Neural cell (in vitro differentiated cells): ENCODE measurements around the gene CYSRT1. TPM values are rescaled to one million over a fixed set of nuclear protein-coding genes. Genes with fewer than 3 reads are reported as not detected.
"Not testable (repeated sequence)": the region's sequence is repeated elsewhere in the genome, so short reads cannot be mapped to it uniquely, and the experiment has no call there.

Experiments
- H2AFZ ChIP-seq: fragments of 200-600, 300-800 bp; sonication (generic), shearing (Covaris generic); 2 replicates; pipeline ENCODE4 v1.6.0; 2014; ENCODE audit warnings: low read depth, mild to moderate bottlenecking, antibody characterized with exemption, low read length, moderate library complexity
- H3F3A ChIP-seq: fragments of 200-600 bp; shearing (Covaris generic); 2 replicates; pipeline ENCODE4 v1.6.1; 2016; ENCODE audit warnings: mild to moderate bottlenecking, moderate library complexity, mixed read lengths, antibody characterized with exemption, low read length; ENCODE audit not compliant: insufficient read depth, poor library complexity, severe bottlenecking
- H3K27ac ChIP-seq: fragments of 200-600, 300-800 bp; sonication (generic), shearing (Covaris generic); 2 replicates; pipeline ENCODE4 v1.5.1; 2014; ENCODE audit warnings: mild to moderate bottlenecking, low read length, moderate library complexity
- H3K27me3 ChIP-seq: fragments of 300-800, 200-600 bp; sonication (generic), shearing (Covaris generic); 2 replicates; pipeline ENCODE4 v1.6.0; 2014; ENCODE audit warnings: mild to moderate bottlenecking, low read depth, low read length, moderate library complexity; ENCODE audit not compliant: insufficient read depth
- H3K36me3 ChIP-seq: fragments of 300-800, 200-600 bp; sonication (generic), shearing (Covaris generic); 2 replicates; pipeline ENCODE4 v1.5.1; 2014; ENCODE audit warnings: mild to moderate bottlenecking, antibody characterized with exemption, low read length, moderate library complexity; ENCODE audit not compliant: insufficient read depth
- H3K4me2 ChIP-seq: fragments of 300-800, 200-600 bp; sonication (generic), shearing (Covaris generic); 2 replicates; pipeline ENCODE4 v1.6.0; 2014; ENCODE audit warnings: mild to moderate bottlenecking, low read length
- H3K4me3 ChIP-seq: fragments of 300-800, 200-600 bp; sonication (generic), shearing (Covaris generic); 2 replicates; pipeline ENCODE4 v1.5.1; 2014; ENCODE audit warnings: mild to moderate bottlenecking, low read length, moderate library complexity
- H3K79me2 ChIP-seq: fragments of 200-600 bp; shearing (Covaris generic); replicated peaks from 2 replicates; pipeline ENCODE4 v1.6.0; 2014; ENCODE audit warnings: mild to moderate bottlenecking, low read length, moderate library complexity; ENCODE audit not compliant: insufficient read depth
- H3K9ac ChIP-seq: fragments of 300-800, 200-600 bp; sonication (generic), shearing (Covaris generic); 2 replicates; pipeline ENCODE4 v1.6.1; 2016; ENCODE audit warnings: mild to moderate bottlenecking, low read length, mixed read lengths
- H3K9me2 ChIP-seq: fragments of 200-600 bp; shearing (Covaris generic); 2 replicates; pipeline ENCODE4 v1.6.1; 2016; ENCODE audit warnings: mild to moderate bottlenecking, low read length, mixed read lengths; ENCODE audit not compliant: insufficient read depth
- H3K9me3 ChIP-seq: fragments of 200-600, 300-800 bp; sonication (generic), shearing (Covaris generic); 2 replicates; pipeline ENCODE4 v1.6.1; 2016; ENCODE audit warnings: mild to moderate bottlenecking, mixed run types, low read length, moderate library complexity, mixed read lengths
- H4K20me1 ChIP-seq: fragments of 200-600 bp; shearing (Covaris generic); 2 replicates; pipeline ENCODE4 v1.6.1; 2016; ENCODE audit warnings: mild to moderate bottlenecking, mixed run types; ENCODE audit not compliant: insufficient read depth
- EP300 ChIP-seq: fragments of 450-650 bp; conservative IDR thresholded peaks from 2 replicates; pipeline ENCODE4 v1.6.1; 2014; ENCODE audit warnings: antibody characterized with exemption, mild to moderate bottlenecking, moderate library complexity; ENCODE audit not compliant: poor library complexity, severe bottlenecking
- EZH2 ChIP-seq: fragments of 200-600, 300-800 bp; shearing (Covaris generic), sonication (generic); IDR thresholded peaks from 2 replicates; pipeline ENCODE4 v1.6.1; 2014; ENCODE audit warnings: antibody characterized with exemption, low read length, borderline replicate concordance, mild to moderate bottlenecking; ENCODE audit not compliant: insufficient read depth, poor library complexity, severe bottlenecking
- MXI1 ChIP-seq: fragments of 450-650 bp; conservative IDR thresholded peaks from 2 replicates; pipeline ENCODE4 v1.6.1; 2014; ENCODE audit warnings: antibody characterized with exemption, mild to moderate bottlenecking; ENCODE audit not compliant: poor library complexity, severe bottlenecking
- POLR2AphosphoS5 ChIP-seq: IDR thresholded peaks from 2 replicates; pipeline ENCODE4 v1.6.1; 2012
- RAD21 ChIP-seq: fragments of 450-650 bp; conservative IDR thresholded peaks from 2 replicates; pipeline ENCODE4 v1.6.1; 2014; ENCODE audit warnings: antibody characterized with exemption, mild to moderate bottlenecking, moderate library complexity
- SMC3 ChIP-seq: fragments of 450-650 bp; conservative IDR thresholded peaks from 2 replicates; pipeline ENCODE4 v1.6.1; 2014; ENCODE audit warnings: antibody characterized with exemption, mild to moderate bottlenecking, moderate library complexity; ENCODE audit not compliant: poor library complexity
- TAF1 ChIP-seq: IDR thresholded peaks from 2 replicates; pipeline ENCODE4 v1.6.1; 2012; ENCODE audit warnings: low read depth
- polyA plus RNA-seq: library from polyadenylated mRNA; depleted of rRNA; stranded (reverse); fragments of >200 nt; gene quantifications from 2 replicates; pipeline ENCODE4 v1.2.3, GENCODE V29; 2014
- TF ChIP-seq, protein P1 (sequence below): fragments of 450-650 bp; IDR thresholded peaks from 2 replicates; pipeline ENCODE4 v1.5.1; 2014; ENCODE audit warnings: antibody characterized with exemption, mild to moderate bottlenecking, moderate library complexity; ENCODE audit not compliant: poor library complexity, severe bottlenecking
- TF ChIP-seq, protein P2 (sequence below): IDR thresholded peaks from 2 replicates; pipeline ENCODE4 v1.6.1; 2012; ENCODE audit warnings: borderline replicate concordance

CYSRT1 gene
- polyA plus RNA-seq, 1 donor from 2014 or later, result 3.3 TPM

DNA sequence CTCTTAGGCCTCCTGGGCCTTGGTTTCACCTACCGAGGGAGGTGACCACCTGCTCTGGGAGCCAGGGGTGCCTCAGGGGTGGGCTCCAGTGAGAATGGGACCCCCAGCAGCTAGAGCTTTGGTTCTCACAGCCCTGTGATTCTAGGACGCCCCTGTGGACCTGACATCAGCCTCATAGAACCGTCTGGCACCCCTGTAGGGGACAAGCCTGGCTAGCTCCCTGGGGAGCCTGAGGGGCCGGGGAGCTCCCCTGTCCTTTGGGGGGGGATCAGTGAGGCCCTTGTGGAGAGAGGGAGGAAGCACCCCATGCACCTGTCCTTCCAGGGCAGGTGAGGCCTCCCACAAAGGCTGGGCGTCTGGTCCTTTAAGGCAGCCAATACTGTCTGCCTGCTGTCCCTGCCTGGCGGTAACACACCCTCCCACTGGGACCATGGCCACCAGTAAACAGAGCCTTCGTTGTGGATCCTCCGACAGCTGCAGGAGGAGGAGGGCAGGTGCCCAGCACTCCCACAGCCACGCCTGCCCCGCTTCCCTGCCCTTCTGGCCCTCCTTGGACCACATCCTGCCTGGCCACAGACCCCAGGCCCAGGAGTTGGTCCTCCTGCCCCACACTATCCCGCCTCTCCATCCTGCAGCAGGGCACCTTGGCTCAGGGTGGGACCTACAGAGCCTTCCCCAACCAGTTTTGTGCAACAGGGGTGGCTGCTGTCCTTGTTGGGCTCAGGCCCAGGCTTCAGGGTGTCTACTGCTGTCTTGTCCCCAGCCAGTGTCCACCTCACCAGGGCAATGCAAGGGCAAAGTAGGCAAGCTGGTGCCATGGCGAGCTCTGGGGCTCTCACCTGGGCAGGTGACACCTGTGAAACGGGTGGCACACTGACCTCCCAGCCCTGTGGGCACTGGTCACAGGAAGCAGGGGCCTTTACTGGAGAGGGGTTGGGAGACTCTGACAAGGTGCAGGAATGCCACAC is 13.1 kb downstream of the CYSRT1 start (continued):
- TF ChIP-seq, protein P1, sequence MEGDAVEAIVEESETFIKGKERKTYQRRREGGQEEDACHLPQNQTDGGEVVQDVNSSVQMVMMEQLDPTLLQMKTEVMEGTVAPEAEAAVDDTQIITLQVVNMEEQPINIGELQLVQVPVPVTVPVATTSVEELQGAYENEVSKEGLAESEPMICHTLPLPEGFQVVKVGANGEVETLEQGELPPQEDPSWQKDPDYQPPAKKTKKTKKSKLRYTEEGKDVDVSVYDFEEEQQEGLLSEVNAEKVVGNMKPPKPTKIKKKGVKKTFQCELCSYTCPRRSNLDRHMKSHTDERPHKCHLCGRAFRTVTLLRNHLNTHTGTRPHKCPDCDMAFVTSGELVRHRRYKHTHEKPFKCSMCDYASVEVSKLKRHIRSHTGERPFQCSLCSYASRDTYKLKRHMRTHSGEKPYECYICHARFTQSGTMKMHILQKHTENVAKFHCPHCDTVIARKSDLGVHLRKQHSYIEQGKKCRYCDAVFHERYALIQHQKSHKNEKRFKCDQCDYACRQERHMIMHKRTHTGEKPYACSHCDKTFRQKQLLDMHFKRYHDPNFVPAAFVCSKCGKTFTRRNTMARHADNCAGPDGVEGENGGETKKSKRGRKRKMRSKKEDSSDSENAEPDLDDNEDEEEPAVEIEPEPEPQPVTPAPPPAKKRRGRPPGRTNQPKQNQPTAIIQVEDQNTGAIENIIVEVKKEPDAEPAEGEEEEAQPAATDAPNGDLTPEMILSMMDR, result no peak

DNA sequence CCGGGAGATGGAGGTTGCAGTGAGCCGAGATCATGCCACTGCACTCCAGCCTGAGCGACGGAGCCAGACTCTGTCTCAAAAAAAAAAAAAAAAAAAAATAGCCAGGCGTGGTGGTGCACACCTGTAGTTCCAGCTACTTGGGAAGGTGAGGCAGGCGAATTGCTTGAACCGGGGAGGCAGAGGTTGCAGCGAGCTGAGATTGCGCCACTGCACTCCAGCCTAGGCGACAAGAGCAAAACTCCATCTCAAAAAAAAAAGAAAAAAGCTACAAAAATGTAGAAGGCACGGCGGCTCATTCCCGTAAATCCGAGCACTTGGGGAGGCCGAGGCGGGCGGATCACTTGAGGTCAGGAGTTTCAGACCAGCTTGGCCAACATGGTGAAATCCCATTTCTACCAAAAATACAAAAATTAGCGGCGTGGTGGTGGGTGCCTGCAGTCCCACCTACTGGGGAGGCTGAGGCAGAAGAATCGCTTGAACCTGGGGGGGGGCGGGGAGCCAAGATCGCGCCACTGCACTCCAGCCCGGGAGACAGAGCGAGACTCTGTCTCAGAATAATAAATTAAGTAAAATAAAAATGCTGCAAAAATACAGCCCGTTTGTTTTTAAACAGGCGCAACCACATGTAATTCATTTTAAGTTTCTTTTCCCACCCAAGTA is 14.7 kb downstream of the CYSRT1 start:
- H3K27me3 ChIP-seq, H3K9me2 ChIP-seq, H3K36me3 ChIP-seq, H4K20me1 ChIP-seq, H3F3A ChIP-seq, H2AFZ ChIP-seq, H3K9me3 ChIP-seq: not testable (repeated sequence)
- Histone ChIP-seq H3K27ac (peak overlapping the region; percentile 89), H3K4me3 (peak overlapping the region; percentile 96), H3K4me2 (peak overlapping the region; percentile 62), H3K9ac (peak overlapping the region; percentile 90), H3K79me2 (peaks cover 14% of the 10 kb centered on the region)

DNA sequence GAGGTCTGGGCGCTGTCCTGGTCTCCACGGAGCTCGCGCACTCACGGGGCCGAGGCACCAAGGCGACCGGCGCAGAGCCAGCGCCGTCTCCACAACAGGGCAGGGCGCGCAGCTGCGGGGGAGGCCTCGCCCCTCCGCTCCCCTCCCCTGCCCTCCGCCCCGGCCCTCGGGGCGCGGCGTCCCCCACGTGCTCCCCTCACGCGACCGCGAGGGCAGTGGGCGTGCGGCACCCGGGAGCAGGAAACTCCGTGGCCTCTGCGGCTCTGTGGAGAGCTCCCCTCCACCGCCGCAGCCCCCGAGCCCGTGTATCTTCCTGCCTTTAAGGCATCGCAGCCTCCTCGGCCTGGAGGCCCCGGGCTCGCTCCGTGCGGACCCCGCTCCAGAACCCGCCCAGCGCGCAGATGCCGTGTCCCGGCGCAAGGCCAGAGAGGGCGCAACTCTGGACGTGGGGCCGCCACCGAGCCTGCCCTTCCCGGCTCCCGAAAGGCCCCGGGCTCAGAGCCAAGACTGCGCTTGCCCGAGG is 15.4 kb downstream of the CYSRT1 start:
- peak overlapping the region; percentile 89 for H3K27ac ChIP-seq
- TF ChIP-seq SMC3 (no peak), TAF1 (no peak), EZH2 (no peak), EP300 (peak; percentile 16), RAD21 (no peak), MXI1 (peak; percentile 91), POLR2AphosphoS5 (peak; percentile 75)
- TF ChIP-seq, protein P2, sequence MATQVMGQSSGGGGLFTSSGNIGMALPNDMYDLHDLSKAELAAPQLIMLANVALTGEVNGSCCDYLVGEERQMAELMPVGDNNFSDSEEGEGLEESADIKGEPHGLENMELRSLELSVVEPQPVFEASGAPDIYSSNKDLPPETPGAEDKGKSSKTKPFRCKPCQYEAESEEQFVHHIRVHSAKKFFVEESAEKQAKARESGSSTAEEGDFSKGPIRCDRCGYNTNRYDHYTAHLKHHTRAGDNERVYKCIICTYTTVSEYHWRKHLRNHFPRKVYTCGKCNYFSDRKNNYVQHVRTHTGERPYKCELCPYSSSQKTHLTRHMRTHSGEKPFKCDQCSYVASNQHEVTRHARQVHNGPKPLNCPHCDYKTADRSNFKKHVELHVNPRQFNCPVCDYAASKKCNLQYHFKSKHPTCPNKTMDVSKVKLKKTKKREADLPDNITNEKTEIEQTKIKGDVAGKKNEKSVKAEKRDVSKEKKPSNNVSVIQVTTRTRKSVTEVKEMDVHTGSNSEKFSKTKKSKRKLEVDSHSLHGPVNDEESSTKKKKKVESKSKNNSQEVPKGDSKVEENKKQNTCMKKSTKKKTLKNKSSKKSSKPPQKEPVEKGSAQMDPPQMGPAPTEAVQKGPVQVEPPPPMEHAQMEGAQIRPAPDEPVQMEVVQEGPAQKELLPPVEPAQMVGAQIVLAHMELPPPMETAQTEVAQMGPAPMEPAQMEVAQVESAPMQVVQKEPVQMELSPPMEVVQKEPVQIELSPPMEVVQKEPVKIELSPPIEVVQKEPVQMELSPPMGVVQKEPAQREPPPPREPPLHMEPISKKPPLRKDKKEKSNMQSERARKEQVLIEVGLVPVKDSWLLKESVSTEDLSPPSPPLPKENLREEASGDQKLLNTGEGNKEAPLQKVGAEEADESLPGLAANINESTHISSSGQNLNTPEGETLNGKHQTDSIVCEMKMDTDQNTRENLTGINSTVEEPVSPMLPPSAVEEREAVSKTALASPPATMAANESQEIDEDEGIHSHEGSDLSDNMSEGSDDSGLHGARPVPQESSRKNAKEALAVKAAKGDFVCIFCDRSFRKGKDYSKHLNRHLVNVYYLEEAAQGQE, result no peak
- TF ChIP-seq, protein P1, result no peak
- H4K20me1 ChIP-seq, result no peaks in the 10 kb centered on the region

More for the DNA sequence above, 15.4 kb downstream of the CYSRT1 start:
- H3F3A ChIP-seq, result no peaks in the 10 kb centered on the region
- peaks cover 14% of the 10 kb centered on the region for H3K79me2 ChIP-seq
- no peaks in the 10 kb centered on the region for H3K9me2 ChIP-seq
- H3K4me2 ChIP-seq, result peak overlapping the region; percentile 62
- H3K9ac ChIP-seq, result peak overlapping the region; percentile 90
- H3K4me3 ChIP-seq, result peak overlapping the region; percentile 96
- H3K36me3 ChIP-seq, result no peaks in the 10 kb centered on the region
- no peaks in the 10 kb centered on the region for H3K27me3 ChIP-seq
- H2AFZ ChIP-seq, result peak overlapping the region; percentile 80
- H3K9me3 ChIP-seq, result no peaks in the 10 kb centered on the region
